GM19372 (cell line): Measurements from ENCODE around the gene GIMD1.

Experiments used
- ATAC-seq: cut with Tn5 transposase; IDR thresholded peaks from one replicate; pipeline ENCODE4 v1.9.1; 2021; ENCODE audit warnings: mild to moderate bottlenecking, low read depth, moderate library complexity; ENCODE audit not compliant: unreplicated experiment

Gene GIMD1

DNA sequence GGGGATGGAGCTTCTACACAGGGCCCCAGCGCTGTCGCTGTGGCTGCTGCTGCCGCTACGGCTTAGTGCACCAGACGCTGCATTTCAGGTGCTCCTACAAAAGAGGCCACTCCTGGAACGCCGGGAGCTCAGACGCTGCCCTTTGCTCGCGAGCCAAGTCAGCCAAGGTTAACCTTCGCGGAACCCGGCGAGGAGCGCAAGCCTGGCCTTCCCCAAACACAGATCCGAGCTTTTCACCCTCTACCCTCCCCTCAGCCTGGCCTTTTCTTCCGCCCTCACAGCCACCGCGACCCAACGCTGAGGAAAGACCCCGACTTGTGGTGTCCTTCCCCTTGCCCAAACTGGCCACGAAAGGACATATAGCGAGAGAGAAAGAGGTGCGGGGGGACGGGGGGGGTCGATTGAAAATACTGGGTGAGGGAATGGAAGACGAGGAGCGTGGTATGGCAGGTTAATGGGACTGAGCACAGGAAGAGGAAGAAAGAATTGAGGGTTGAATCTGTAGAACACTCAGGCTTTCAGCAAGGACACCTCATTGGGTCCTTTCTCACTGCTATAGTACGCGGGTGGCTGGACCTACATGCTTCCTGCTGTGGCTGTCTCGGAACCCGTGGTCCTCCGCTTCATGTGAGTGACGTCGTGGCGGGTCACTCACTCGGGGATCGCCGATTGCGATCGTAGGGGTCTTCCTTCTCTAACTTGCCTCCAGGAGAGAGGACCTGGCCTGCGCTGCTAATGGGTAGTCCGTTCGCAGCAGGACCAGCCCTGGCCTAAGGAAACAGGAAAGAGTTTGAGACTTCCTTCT is 52.4 kb downstream of the GIMD1 start, which contains the start of the genes AIMP1 and TBCK:
Gene AIMP1, plus strand, starts transcription at position 583 of the 805 bp plus-strand sequence. CDS start 8,460 bp downstream, outside the sequence.
Gene TBCK, minus strand, starts transcription at position 242 of the 805 bp plus-strand sequence. CDS start 7,249 bp downstream, outside the sequence.
- peak; percentile 81 for ATAC-seq

DNA sequence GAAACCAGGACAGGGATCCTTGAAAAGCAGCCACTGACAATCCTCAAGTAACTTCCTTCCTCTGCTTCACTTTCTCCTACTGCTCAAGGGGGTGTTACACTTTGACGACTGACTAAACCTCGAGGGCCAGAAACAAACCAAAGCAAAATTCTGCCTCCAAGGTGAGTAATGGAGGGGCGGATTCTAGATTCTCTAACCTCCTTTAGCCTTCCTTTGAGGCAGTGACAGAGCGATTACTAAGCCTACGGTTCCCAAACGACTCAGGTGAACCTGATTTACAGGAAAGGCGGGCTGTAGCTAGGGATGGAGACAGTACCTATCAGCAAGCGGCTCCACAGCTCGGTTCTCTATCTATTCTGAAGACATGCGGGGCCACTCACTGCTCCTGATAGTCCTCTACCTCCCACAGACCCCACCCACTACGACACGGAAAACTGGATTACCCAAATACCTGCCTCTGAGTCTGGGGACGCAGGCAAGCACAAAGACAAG is 53.1 kb downstream of the GIMD1 start:
- peak; percentile 19 for ATAC-seq

DNA sequence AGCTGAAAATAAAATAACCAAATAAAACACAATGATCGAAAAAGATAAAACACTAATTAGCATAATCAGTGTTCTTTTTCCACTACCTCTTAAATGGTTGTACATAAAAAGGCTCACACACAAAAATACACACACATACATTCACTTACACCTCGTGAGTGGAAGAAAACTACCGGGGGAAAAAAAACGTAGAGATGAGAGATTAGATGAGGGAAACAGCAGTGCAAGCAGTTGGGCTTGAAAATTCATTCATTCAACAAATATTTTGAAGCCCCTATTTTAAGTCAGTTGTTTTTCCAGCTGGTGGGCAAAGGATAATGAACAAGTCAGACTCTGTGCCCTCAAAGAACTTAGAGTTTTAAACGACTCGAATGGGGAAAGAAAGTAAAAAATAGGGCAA is 53.6 kb downstream of the GIMD1 start:
- no peak for ATAC-seq

DNA sequence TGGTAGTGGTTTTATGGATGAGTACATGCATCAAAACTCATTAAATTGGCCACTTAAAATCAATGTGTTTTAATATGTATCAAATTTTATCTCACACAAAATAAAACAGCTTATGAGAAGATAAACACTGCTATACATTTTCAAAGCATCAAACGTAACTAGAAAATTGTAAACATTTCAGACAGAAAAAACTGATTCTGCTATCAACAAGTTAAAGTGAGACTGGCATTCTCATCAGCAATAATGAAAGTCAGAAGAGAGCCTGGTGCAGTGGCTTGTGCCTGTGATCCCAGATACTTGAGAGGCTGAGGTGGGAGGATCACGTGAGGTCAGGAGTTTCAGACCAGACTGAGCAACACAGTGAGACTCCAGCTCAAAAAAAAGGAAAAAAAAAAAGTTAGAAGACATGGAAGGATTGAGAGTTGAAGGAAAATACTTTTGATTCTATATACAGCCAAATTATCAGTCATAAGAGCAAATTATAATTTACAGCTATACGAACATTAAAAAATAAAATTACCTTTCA is 55.5 kb downstream of the GIMD1 start:
- ATAC-seq = no peak

DNA sequence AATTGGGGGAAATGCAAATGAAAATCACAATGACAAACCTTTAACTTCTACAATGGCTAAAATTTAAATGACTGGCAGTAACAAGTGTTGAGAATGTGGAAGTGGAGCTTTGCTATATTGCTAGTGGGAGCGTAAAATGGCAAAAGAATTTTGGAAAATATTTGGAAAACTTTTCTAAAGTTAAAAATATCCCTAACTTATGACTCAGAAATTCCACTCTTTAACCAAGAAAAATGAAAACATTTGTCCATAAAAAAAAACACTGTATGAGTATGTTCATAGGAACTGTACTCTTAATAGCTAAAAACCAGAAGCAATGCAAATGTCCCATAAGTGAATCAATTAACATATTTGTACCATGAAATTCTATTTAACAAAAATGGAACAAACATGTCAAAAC is 56.2 kb downstream of the GIMD1 start:
- ATAC-seq = no peak
